Measurements from ENCODE around the gene TTLL3. TPM values are rescaled to one million over a fixed set of nuclear protein-coding genes. Genes with fewer than 3 reads are reported as not detected.

The TTLL3 gene
- polyA plus RNA-seq, 1 experiment, result 17.8 TPM

GRCh38 chr3:9791127-9791526, 18.9 kb upstream of the TTLL3 start:
- H3K9me3 ChIP-seq (ENCODE audit: control insufficient read depth, insufficient read depth, low read length), result peaks cover 2% of the 10 kb centered on the region; the same call in 1 of the 2 replicates
- no peak for TF ChIP-seq CTCF (IDR thresholded peaks at IDR 0.05; ENCODE audit: low read depth, low read length)
- CTCF ChIA-PET, result no interaction called here
- H3K27ac ChIP-seq (ENCODE audit: low read depth, low read length), result no peak overlapping the region
- no peak for DNase-seq (ENCODE audit: low read depth, low spot score)
- H3K4me3 ChIP-seq (ENCODE audit: low read depth, low read length), result peak overlapping the region; percentile 99; the same call in 1 of the 2 replicates
- POLR2A ChIA-PET, result no interaction called here
- H3K27me3 ChIP-seq (ENCODE audit: control insufficient read depth, insufficient read depth, low read length), result no peaks in the 10 kb centered on the region

GRCh38 chr3:9791790-9792404, 18.2 kb upstream of the TTLL3 start:
- no peak for DNase-seq (ENCODE audit: low read depth, low spot score)
- peak overlapping the region; percentile 93 for H3K27ac ChIP-seq (ENCODE audit: low read depth, low read length)
- no peak for TF ChIP-seq CTCF (IDR thresholded peaks at IDR 0.05; ENCODE audit: low read depth, low read length)
- POLR2A ChIA-PET, result interaction anchor here (0.8 to 1.8 kb wide), 6 partner anchors 14 to 223 kb away, joined by 4 to 18 read pairs (median 8); partner anchors contain the start of genes BRPF1, CAMK1 and OGG1
- CTCF ChIA-PET, result interaction anchor here (0.6 to 1.1 kb wide), 3 partner anchors 18 to 154 kb away, joined by 3 to 4 read pairs (median 4); partner anchors contain the start of gene BRPF1
- H3K27me3 ChIP-seq (ENCODE audit: control insufficient read depth, insufficient read depth, low read length), result no peaks in the 10 kb centered on the region
- peak overlapping the region; percentile 99 for H3K4me3 ChIP-seq (ENCODE audit: low read depth, low read length)
- H3K9me3 ChIP-seq (ENCODE audit: control insufficient read depth, insufficient read depth, low read length), result peaks cover 2% of the 10 kb centered on the region; the same call in 1 of the 2 replicates

- POLR2A ChIA-PET, result interaction anchor here (0.6 to 1.8 kb wide), 14 partner anchors 13 to 223 kb away, joined by 3 to 18 read pairs (median 4); partner anchors contain the start of genes BRPF1, CAMK1, CRELD1 and IL17RC
- TF ChIP-seq CTCF (IDR thresholded peaks at IDR 0.05; ENCODE audit: low read depth, low read length), result no peak
- Histone ChIP-seq H3K4me3 (ENCODE audit: low read depth, low read length) (peak within 1 kb of the TSS; percentile 99), H3K9me3 (ENCODE audit: control insufficient read depth, insufficient read depth, low read length) (peaks cover 2% of the 10 kb centered on the region; the same call in 1 of the 2 replicates), H3K27me3 (ENCODE audit: control insufficient read depth, insufficient read depth, low read length) (no peaks in the 10 kb centered on the region), H3K27ac (ENCODE audit: low read depth, low read length) (peak within 1 kb of the TSS; percentile 93)
- DNase-seq (ENCODE audit: low read depth, low spot score), result peak; percentile 96
- CTCF ChIA-PET, result interaction anchor here (0.6 to 1.1 kb wide), 5 partner anchors 8 to 190 kb away, joined by 3 to 8 read pairs (median 4); partner anchors contain the start of gene BRPF1
These were observed 17.5 kb upstream of the TTLL3 start, which contains the start of the genes ARPC4 and TADA3 for GRCh38 chr3:9792405-9793160. Gene ARPC4 (plus strand): TSS chr3:9793082. CDS start chr3:9793122, 40 bp downstream. Gene TADA3 (minus strand): TSS chr3:9792473. CDS start chr3:9791466, 1,007 bp downstream.

GRCh38 chr3:9793161-9793781, 16.8 kb upstream of the TTLL3 start:
- Histone ChIP-seq H3K27me3 (ENCODE audit: control insufficient read depth, insufficient read depth, low read length) (no peaks in the 10 kb centered on the region), H3K27ac (ENCODE audit: low read depth, low read length) (peak overlapping the region; percentile 93), H3K9me3 (ENCODE audit: control insufficient read depth, insufficient read depth, low read length) (peaks cover 2% of the 10 kb centered on the region; the same call in 1 of the 2 replicates), H3K4me3 (ENCODE audit: low read depth, low read length) (peak overlapping the region; percentile 99)
- CTCF ChIA-PET, result interaction anchor here (0.6 to 1.1 kb wide), 4 partner anchors 7 to 189 kb away, joined by 3 to 8 read pairs (median 4); no protein-coding TSS in a partner anchor
- TF ChIP-seq CTCF (IDR thresholded peaks at IDR 0.05; ENCODE audit: low read depth, low read length), result no peak
- POLR2A ChIA-PET, result interaction anchor here (0.6 to 1.8 kb wide), 14 partner anchors 12 to 153 kb away, joined by 3 to 18 read pairs (median 4); partner anchors contain the start of genes BRPF1, CAMK1, CRELD1 and IL17RC
- DNase-seq (ENCODE audit: low read depth, low spot score), result no peak
